Fibroblast of the conjunctiva (primary cell): ENCODE results near the gene TSSK3.
"Not testable (repeated sequence)": the region's sequence is repeated elsewhere in the genome, so short reads cannot be mapped to it uniquely, and the experiment has no call there.

Experiments used
- DNase-seq: peaks from one replicate; pipeline ENCODE4 v3.0.0-alpha.2; 2010; ENCODE audit warnings: low read depth

Gene TSSK3

GRCh38 chr1:32338637-32339145, 23.6 kb upstream of the TSSK3 start:
- DNase-seq: no peak

- no peak for DNase-seq
Observed at GRCh38 chr1:32339363-32339978, 22.9 kb upstream of the TSSK3 start.

GRCh38 chr1:32341186-32341757, 21.1 kb upstream of the TSSK3 start:
- no peak for DNase-seq

GRCh38 chr1:32341971-32342370, 20.4 kb upstream of the TSSK3 start:
- DNase-seq: no peak

GRCh38 chr1:32342704-32343103, 19.6 kb upstream of the TSSK3 start:
- DNase-seq: no peak

- no peak for DNase-seq
Observed at GRCh38 chr1:32345289-32345827, 17.0 kb upstream of the TSSK3 start.

- DNase-seq: no peak
Observed at GRCh38 chr1:32346532-32347157, 15.7 kb upstream of the TSSK3 start.

- no peak for DNase-seq
Observed at GRCh38 chr1:32349211-32349708, 13.1 kb upstream of the TSSK3 start.

- DNase-seq: peak; percentile 41
Observed at GRCh38 chr1:32350785-32351398, 11.4 kb upstream of the TSSK3 start.

- DNase-seq: peak; percentile 88
Observed at GRCh38 chr1:32351399-32352238, 10.7 kb upstream of the TSSK3 start.

GRCh38 chr1:32352239-32352745, 10.0 kb upstream of the TSSK3 start:
- no peak for DNase-seq

GRCh38 chr1:32352831-32353383, 9.4 kb upstream of the TSSK3 start:
- DNase-seq: no peak

GRCh38 chr1:32353431-32353830, 8.9 kb upstream of the TSSK3 start:
- no peak for DNase-seq

- no peak for DNase-seq
Observed at GRCh38 chr1:32353886-32354570, 8.3 kb upstream of the TSSK3 start.

- DNase-seq: not testable (repeated sequence)
Observed at GRCh38 chr1:32355778-32356177, 6.6 kb upstream of the TSSK3 start.

GRCh38 chr1:32356478-32356877, 5.9 kb upstream of the TSSK3 start:
- no peak for DNase-seq

- no peak for DNase-seq
Observed at GRCh38 chr1:32357614-32358013, 4.7 kb upstream of the TSSK3 start.

GRCh38 chr1:32358435-32358834, 3.9 kb upstream of the TSSK3 start:
- DNase-seq: no peak

GRCh38 chr1:32361308-32361673, 1.0 kb upstream of the TSSK3 start:
- DNase-seq: no peak

GRCh38 chr1:32361674-32362473, 465 bp upstream of the TSSK3 start:
- DNase-seq: no peak
